NCI-H345 treated with DMSO at 0.1 percent for 48 hours (cell line): ENCODE data around the gene ENAH.
"Not testable (repeated sequence)": the region's sequence is repeated elsewhere in the genome, so short reads cannot be mapped to it uniquely, and the experiment has no call there.

Experiments
- DNase-seq: peaks from one replicate; lab custom pipeline; 2025; ENCODE audit not compliant: unreplicated experiment; lab: John Stamatoyannopoulos, UW

The ENAH gene

GRCh38 chr1:225533238-225533637 is 119.7 kb downstream of the ENAH start:
- no peak for DNase-seq

GRCh38 chr1:225532240-225532944 is 120.5 kb downstream of the ENAH start:
- DNase-seq: no peak

GRCh38 chr1:225529726-225530125 is 123.2 kb downstream of the ENAH start:
- no peak for DNase-seq

- no peak for DNase-seq
These were observed 125.3 kb downstream of the ENAH start for GRCh38 chr1:225527575-225527974.

GRCh38 chr1:225526878-225527277 is 126.0 kb downstream of the ENAH start:
- no peak for DNase-seq

- no peak for DNase-seq
These were observed 127.5 kb downstream of the ENAH start for GRCh38 chr1:225525377-225525776.

GRCh38 chr1:225524570-225524969 is 128.4 kb downstream of the ENAH start:
- DNase-seq: no peak

GRCh38 chr1:225523263-225523950 is 129.5 kb downstream of the ENAH start:
- no peak for DNase-seq

- no peak for DNase-seq
These were observed 130.2 kb downstream of the ENAH start for GRCh38 chr1:225522588-225523262.

GRCh38 chr1:225520587-225521227 is 132.2 kb downstream of the ENAH start:
- DNase-seq: no peak

- DNase-seq: no peak
These were observed 133.6 kb downstream of the ENAH start for GRCh38 chr1:225519166-225519863.

- DNase-seq: no peak
These were observed 135.2 kb downstream of the ENAH start for GRCh38 chr1:225517697-225518096.

GRCh38 chr1:225517221-225517620 is 135.7 kb downstream of the ENAH start:
- no peak for DNase-seq

GRCh38 chr1:225514671-225515081 is 138.2 kb downstream of the ENAH start:
- no peak for DNase-seq

- not testable (repeated sequence) for DNase-seq
These were observed 139.3 kb downstream of the ENAH start for GRCh38 chr1:225513576-225513975.

GRCh38 chr1:225511828-225512381 is 141.0 kb downstream of the ENAH start:
- no peak for DNase-seq

GRCh38 chr1:225510740-225511139 is 142.2 kb downstream of the ENAH start:
- DNase-seq: not testable (repeated sequence)

- DNase-seq: no peak
These were observed 143.2 kb downstream of the ENAH start for GRCh38 chr1:225509770-225510169.

- DNase-seq: no peak
These were observed 143.6 kb downstream of the ENAH start for GRCh38 chr1:225509376-225509707.

- no peak for DNase-seq
These were observed 144.2 kb downstream of the ENAH start for GRCh38 chr1:225508538-225509375.
